Lung (tissue), 12 donors: ENCODE results near the gene OR4C6. TPM values are rescaled to one million over a fixed set of nuclear protein-coding genes. Genes with fewer than 3 reads are reported as not detected.

Experiments
- ATAC-seq: fragments of 200-7000 bp; cut with Tn5 transposase; one replicate; pipeline ENCODE4 v1.9.1; 2020; ENCODE audit warnings: moderate number of reproducible peaks; ENCODE audit not compliant: insufficient read depth, low FRiP score
- DNase-seq, 3 donors: peaks; one replicate each; pipeline ENCODE4 v3.0.0-alpha.2; 2013 to 2017
- H3K27ac ChIP-seq, 2 donors: one replicate each; pipeline ENCODE4 v1.5.1; 2013; ENCODE audit warnings: mild to moderate bottlenecking in 2 of 2, moderate library complexity in 2 of 2, control low read depth in 1 of 2, inconsistent platforms in 1 of 2, low read depth in 1 of 2, low read length in 1 of 2
- H3K27me3 ChIP-seq, 3 donors: one replicate each; pipeline ENCODE4 v1.5.1; 2013; ENCODE audit warnings: low read length in 2 of 3; ENCODE audit not compliant: control insufficient read depth in 3 of 3, insufficient read depth in 3 of 3
- H3K36me3 ChIP-seq, 4 donors: one replicate each; pipeline ENCODE4 v1.5.1; 2013; ENCODE audit warnings: low read length in 4 of 4, mild to moderate bottlenecking in 1 of 4, moderate library complexity in 1 of 4; ENCODE audit not compliant: control insufficient read depth in 4 of 4, insufficient read depth in 4 of 4
- H3K4me1 ChIP-seq, 5 donors: one replicate each; pipeline ENCODE4 v1.5.1; 2013; ENCODE audit warnings: low read length in 5 of 5, mild to moderate bottlenecking in 2 of 5, moderate library complexity in 1 of 5; ENCODE audit not compliant: control insufficient read depth in 5 of 5, insufficient read depth in 5 of 5
- H3K4me3 ChIP-seq: one replicate; pipeline ENCODE4 v1.5.1; 2013; ENCODE audit warnings: mild to moderate bottlenecking, control low read depth, moderate library complexity
- H3K9ac ChIP-seq, 2 donors: one replicate each; pipeline ENCODE4 v1.5.1; 2013; ENCODE audit warnings: low read length in 2 of 2, control low read depth in 1 of 2; ENCODE audit not compliant: insufficient read depth in 1 of 2
- H3K9me3 ChIP-seq, 4 donors: one replicate each; pipeline ENCODE4 v1.5.1; 2013; ENCODE audit warnings: low read length in 3 of 4, mild to moderate bottlenecking in 1 of 4, moderate library complexity in 1 of 4; ENCODE audit not compliant: control insufficient read depth in 4 of 4, insufficient read depth in 3 of 4
- WGBS, 2 donors: extraction: QIAGEN DNeasy Blood & Tissue Kit; methylation state at CpG; one replicate each; pipeline ENCODE4 v1.1.7; 2013; 5-methylcytosine and 5-hydroxymethylcytosine counted together
- polyA plus RNA-seq, 2 donors: library from polyadenylated mRNA; stranded (reverse); fragments of 200-250 nt; gene quantifications; one replicate each; pipeline ENCODE4 v1.2.1, GENCODE V29; 2013
- total RNA-seq, 2 donors: library from RNA; depleted of rRNA in 1 of 2; stranded (reverse); fragments of >200 nt in 1 of 2; gene quantifications; one replicate each; pipeline ENCODE4 v1.2.1, GENCODE V29; 2014 to 2021
- TF ChIP-seq, protein P1 (sequence below): IDR thresholded peaks from 2 replicates; pipeline ENCODE4 v1.5.1; 2012; ENCODE audit warnings: mild to moderate bottlenecking; ENCODE audit errors: control extremely low read depth, extremely low read depth
- donor health status: control.
- donor health status: control.
- donor health status: Bipolar disorder and iron deficiency.
- donor health status: healthy.
- donor health status: DM: yes; HTN: yes; CAD: no.

Gene OR4C6
- total and polyA plus RNA-seq, 4 donors, result not detected

DNA sequence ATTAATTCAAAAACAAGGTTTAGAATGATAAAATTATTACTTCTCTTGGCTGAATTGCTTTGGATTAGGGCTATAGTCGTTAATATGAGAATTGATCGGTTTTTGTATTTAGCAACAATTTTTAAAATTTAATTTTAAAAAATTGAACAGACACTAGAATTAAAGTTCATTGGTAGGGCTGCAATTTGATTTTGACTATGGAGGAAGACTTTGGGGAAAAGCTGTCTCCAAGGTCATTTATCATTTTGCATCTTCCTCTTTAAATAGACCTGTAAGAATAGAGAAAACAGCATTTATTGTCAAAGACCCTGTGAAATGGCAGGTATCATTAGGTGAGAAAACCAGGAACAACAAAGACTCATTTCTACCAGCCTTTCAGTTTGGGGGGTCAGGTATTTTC lies 14.0 kb upstream of the OR4C6 start, which contains the start of gene OR4S2:
OR4S2 (plus strand) TSS at position 301 of the 400 bp plus-strand sequence. CDS start 2,577 bp downstream, outside the sequence.
- TF ChIP-seq, protein P1, sequence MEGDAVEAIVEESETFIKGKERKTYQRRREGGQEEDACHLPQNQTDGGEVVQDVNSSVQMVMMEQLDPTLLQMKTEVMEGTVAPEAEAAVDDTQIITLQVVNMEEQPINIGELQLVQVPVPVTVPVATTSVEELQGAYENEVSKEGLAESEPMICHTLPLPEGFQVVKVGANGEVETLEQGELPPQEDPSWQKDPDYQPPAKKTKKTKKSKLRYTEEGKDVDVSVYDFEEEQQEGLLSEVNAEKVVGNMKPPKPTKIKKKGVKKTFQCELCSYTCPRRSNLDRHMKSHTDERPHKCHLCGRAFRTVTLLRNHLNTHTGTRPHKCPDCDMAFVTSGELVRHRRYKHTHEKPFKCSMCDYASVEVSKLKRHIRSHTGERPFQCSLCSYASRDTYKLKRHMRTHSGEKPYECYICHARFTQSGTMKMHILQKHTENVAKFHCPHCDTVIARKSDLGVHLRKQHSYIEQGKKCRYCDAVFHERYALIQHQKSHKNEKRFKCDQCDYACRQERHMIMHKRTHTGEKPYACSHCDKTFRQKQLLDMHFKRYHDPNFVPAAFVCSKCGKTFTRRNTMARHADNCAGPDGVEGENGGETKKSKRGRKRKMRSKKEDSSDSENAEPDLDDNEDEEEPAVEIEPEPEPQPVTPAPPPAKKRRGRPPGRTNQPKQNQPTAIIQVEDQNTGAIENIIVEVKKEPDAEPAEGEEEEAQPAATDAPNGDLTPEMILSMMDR, result no peak
- no peaks in the 10 kb centered on the region for H3K4me1 ChIP-seq

DNA sequence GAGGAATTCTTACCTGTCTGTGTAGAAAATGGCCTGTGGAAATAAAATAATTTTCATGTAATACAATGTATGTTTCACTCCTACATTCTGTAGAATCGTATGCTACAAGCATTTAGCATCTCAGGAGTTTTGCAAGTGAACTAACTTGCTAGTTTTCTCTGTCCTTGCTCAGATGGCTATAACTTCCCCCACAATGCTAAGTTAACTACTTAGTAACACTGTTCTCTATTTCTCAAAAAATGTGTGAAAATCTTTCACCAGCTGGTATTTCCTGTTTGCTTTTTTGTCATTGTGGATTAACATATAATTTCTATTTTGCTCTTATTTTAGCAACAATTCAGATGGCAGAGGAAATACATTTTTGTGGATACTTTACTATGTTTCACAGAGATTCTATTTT lies 9.4 kb upstream of the OR4C6 start:
- Histone ChIP-seq H3K9me3 (peaks cover 0 to 9% (median 0%) of the 10 kb centered on the region in 4 donors), H3K27me3 (no peaks in the 10 kb centered on the region), H3K4me3 (no peak overlapping the region), H3K36me3 (no peaks in the 10 kb centered on the region), H3K27ac (no peak overlapping the region), H3K4me1 (no peaks in the 10 kb centered on the region), H3K9ac (no peak overlapping the region)
- no peak for DNase-seq
- TF ChIP-seq, protein P1, result no peak
- 63 to 77% methylated on average over 1 of the region's 1 CpG for WGBS, 2 donors
- no peak for ATAC-seq

More for the DNA sequence above, 14.0 kb upstream of the OR4C6 start, which contains the start of gene OR4S2:
- Histone ChIP-seq H3K27me3 (no peaks in the 10 kb centered on the region), H3K9me3 (peaks cover 0 to 12% (median 0%) of the 10 kb centered on the region in 4 donors), H3K36me3 (no peaks in the 10 kb centered on the region), H3K4me3 (no peak within 1 kb of the TSS), H3K9ac (no peak within 1 kb of the TSS), H3K27ac (no peak within 1 kb of the TSS)
- WGBS, 2 donors, result 70 to 75% methylated on average over 2 of the region's 2 CpGs
- no peak for DNase-seq
- ATAC-seq, result no peak

DNA sequence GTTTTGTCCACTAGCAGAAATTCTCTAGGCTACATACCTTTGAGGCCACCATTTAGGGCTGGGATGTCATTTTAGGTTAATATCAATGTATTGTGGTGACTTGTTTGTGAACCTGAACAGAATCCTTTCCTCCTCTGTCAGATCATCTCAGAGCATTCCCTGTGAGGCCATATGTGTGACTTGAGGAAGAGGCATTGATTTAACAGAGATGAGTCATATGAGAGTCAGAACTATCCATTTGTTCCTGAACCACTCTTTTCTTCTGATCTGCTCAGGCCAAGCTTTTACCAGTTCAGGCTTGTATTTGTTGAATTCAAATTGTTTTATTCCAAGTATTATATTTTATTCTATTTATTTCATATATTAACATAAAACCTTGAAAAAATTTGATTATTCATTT lies 6.9 kb upstream of the OR4C6 start:
- no peak overlapping the region for H3K9ac ChIP-seq
- no peak for ATAC-seq
- TF ChIP-seq, protein P1, result no peak
- H3K4me3 ChIP-seq, result no peak overlapping the region
- no peaks in the 10 kb centered on the region for H3K27me3 ChIP-seq
- no peak overlapping the region for H3K27ac ChIP-seq
- H3K9me3 ChIP-seq, result peaks cover 0 to 14% (median 2%) of the 10 kb centered on the region in 4 donors
- DNase-seq, result no peak
- no peaks in the 10 kb centered on the region for H3K4me1 ChIP-seq
- H3K36me3 ChIP-seq, result no peaks in the 10 kb centered on the region

DNA sequence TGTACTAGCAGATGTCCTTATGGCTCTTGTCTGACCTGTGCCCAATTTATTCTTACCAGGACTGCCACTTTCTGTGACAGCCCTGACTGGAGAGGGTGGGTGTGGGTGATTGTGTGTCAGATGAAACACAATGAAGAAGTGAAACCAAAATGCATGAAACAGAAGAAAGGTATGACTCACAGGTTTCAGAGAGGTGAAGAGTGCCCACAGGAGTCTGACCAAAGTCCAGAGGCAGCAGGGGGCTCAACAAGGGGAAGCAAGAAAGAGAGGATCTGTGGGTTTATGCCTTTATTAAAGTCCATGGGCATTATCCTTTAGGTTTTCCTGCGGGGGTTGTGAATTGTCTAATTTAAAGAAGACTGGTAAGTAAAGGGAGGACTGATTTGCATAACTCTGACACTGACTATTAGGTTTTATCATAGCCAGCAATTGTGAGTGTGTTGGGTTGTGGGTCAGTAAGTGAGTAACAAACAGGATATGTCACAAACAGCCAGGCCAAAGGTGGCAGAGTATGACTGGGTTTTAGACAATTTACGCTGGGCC lies 3.9 kb upstream of the OR4C6 start:
- Histone ChIP-seq H3K9me3 (peaks cover 0 to 20% (median 3%) of the 10 kb centered on the region in 4 donors), H3K27me3 (no peaks in the 10 kb centered on the region), H3K36me3 (no peaks in the 10 kb centered on the region), H3K4me3 (no peak overlapping the region), H3K27ac (no peak overlapping the region), H3K4me1 (no peaks in the 10 kb centered on the region), H3K9ac (no peak overlapping the region)
- TF ChIP-seq, protein P1, result no peak
- ATAC-seq (no peak), DNase-seq (no peak)
- 71 to 85% methylated on average over 2 of the region's 2 CpGs for WGBS, 2 donors
